Endothelial cell of umbilical vein (primary cell): ENCODE measurements around the gene KRTAP10-7.

Experiments
- CTCF ChIP-seq, 2 donors: IDR thresholded peaks; 1 replicate in 1 of 2; 2 replicates in 1 of 2; pipeline ENCODE4 v1.5.1; 2011; ENCODE audit warnings: low read length in 2 of 2, mild to moderate bottlenecking in 2 of 2, moderate library complexity in 2 of 2, control low read depth in 1 of 2, inconsistent platforms in 1 of 2, low read depth in 1 of 2; ENCODE audit not compliant: insufficient read depth in 1 of 2; ENCODE audit errors: extremely low read depth in 1 of 2
- EZH2 ChIP-seq: IDR thresholded peaks from 2 replicates; pipeline ENCODE4 v1.6.1; 2012; ENCODE audit warnings: borderline replicate concordance, low read depth, mild to moderate bottlenecking, moderate library complexity, low read length, inconsistent platforms; ENCODE audit not compliant: severe bottlenecking
- JUN ChIP-seq: IDR thresholded peaks from 2 replicates; pipeline ENCODE4 v1.6.1; 2011; ENCODE audit warnings: borderline replicate concordance, low read depth; ENCODE audit not compliant: insufficient read length, insufficient read depth
- MAX ChIP-seq: IDR thresholded peaks from 2 replicates; pipeline ENCODE4 v1.6.1; 2011; ENCODE audit not compliant: insufficient read depth, insufficient read length
- POLR2A ChIP-seq: IDR thresholded peaks from 2 replicates; pipeline ENCODE4 v1.6.1; 2012; ENCODE audit warnings: low read depth, mild to moderate bottlenecking, control low read depth, low read length
- POLR2AphosphoS5 ChIP-seq: IDR thresholded peaks from 2 replicates; pipeline ENCODE4 v1.6.1; 2012; ENCODE audit warnings: low read depth, mild to moderate bottlenecking, control low read depth, low read length, moderate library complexity; ENCODE audit not compliant: insufficient read depth

DNA sequence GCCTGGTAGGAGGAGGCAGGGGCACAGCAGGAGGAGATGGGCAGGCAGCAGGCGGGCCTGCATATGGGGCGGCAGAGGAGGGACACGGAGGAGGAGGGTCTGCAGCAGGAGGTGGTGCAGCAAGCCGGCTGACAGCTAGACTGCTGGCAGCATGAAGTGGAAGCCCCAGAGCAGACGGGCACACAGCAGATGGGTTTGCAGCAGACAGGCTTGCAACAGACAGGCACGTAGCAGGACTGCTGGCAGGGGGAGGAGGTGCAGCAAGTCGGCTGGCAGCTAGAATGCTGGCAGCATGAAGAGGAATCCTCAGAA is 20.6 kb upstream of the KRTAP10-7 start:
- TF ChIP-seq CTCF (IDR thresholded peaks at IDR 0.05; ENCODE audit: extremely low read depth in 1 of 2, insufficient read depth in 1 of 2, low read depth in 1 of 2, low read length in 2 of 2): no peak
- TF ChIP-seq POLR2AphosphoS5: no peak
- TF ChIP-seq POLR2A: no peak
- no peak for TF ChIP-seq JUN
- no peak for TF ChIP-seq MAX
- TF ChIP-seq EZH2: no peak
